Left ventricle myocardium inferior (tissue), 1 donor: Measurements from ENCODE around the gene PTGS1. TPM values are rescaled to one million over a fixed set of nuclear protein-coding genes. Genes with fewer than 3 reads are reported as not detected.
A peak's percentile ranks its signal among the peaks of the same experiment; 100 is the strongest.

ENCODE experiments used
- DNase-seq: peaks from one replicate; pipeline ENCODE4 v3.0.0-alpha.2; 2020
- H3K27ac ChIP-seq: fragments of 200-600 bp; replicated peaks from 2 replicates; pipeline ENCODE4 v1.8.0; 2021
- H3K27me3 ChIP-seq: fragments of 200-600 bp; 2 replicates; pipeline ENCODE4 v1.8.0; 2021; ENCODE audit warnings: low read depth
- H3K36me3 ChIP-seq: fragments of 200-600 bp; 2 replicates; pipeline ENCODE4 v1.8.0; 2021
- H3K4me1 ChIP-seq: fragments of 200-600 bp; 2 replicates; pipeline ENCODE4 v1.8.0; 2021
- H3K4me3 ChIP-seq: fragments of 200-600 bp; 2 replicates; pipeline ENCODE4 v1.8.0; 2021; ENCODE audit warnings: mild to moderate bottlenecking, moderate library complexity
- H3K9me3 ChIP-seq: fragments of 200-600 bp; replicated peaks from 2 replicates; pipeline ENCODE4 v1.8.0; 2021
- intact Hi-C: fragments of 100-400 bp; cut with micrococcal nuclease; formaldehyde crosslinking; loops from one replicate; pipeline ENCODE4 v1.11.0; 2022
- total RNA-seq: library from RNA; stranded (reverse); fragmentation: NEBNext Ultra II Directional; extraction: Animal tissue kit (Norgen Biotek cat#: 25700); gene quantifications from one replicate; pipeline ENCODE4 v1.2.1, GENCODE V29; 2021
- TF ChIP-seq, protein P1 (sequence below): fragments of 200-600 bp; IDR thresholded peaks from 2 replicates; pipeline ENCODE4 v1.8.0; 2021; ENCODE audit warnings: antibody characterized with exemption, mild to moderate bottlenecking, borderline replicate concordance
- donor health status: DM: no; HTN: yes; CAD: no; lungs with severe emphysema.

Gene PTGS1
- total RNA-seq, 1 donor from 2014 or later = 6.7 TPM

- H3K27me3 ChIP-seq = no peaks in the 10 kb centered on the region
- TF ChIP-seq, protein P1, sequence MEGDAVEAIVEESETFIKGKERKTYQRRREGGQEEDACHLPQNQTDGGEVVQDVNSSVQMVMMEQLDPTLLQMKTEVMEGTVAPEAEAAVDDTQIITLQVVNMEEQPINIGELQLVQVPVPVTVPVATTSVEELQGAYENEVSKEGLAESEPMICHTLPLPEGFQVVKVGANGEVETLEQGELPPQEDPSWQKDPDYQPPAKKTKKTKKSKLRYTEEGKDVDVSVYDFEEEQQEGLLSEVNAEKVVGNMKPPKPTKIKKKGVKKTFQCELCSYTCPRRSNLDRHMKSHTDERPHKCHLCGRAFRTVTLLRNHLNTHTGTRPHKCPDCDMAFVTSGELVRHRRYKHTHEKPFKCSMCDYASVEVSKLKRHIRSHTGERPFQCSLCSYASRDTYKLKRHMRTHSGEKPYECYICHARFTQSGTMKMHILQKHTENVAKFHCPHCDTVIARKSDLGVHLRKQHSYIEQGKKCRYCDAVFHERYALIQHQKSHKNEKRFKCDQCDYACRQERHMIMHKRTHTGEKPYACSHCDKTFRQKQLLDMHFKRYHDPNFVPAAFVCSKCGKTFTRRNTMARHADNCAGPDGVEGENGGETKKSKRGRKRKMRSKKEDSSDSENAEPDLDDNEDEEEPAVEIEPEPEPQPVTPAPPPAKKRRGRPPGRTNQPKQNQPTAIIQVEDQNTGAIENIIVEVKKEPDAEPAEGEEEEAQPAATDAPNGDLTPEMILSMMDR = no peak
- peak overlapping the region; percentile 67 for H3K4me3 ChIP-seq
- H3K36me3 ChIP-seq = no peaks in the 10 kb centered on the region
- peaks cover 27% of the 10 kb centered on the region for H3K4me1 ChIP-seq
- peak overlapping the region; percentile 83 for H3K27ac ChIP-seq
- DNase-seq = no peak
- H3K9me3 ChIP-seq = no peaks in the 10 kb centered on the region
- intact Hi-C loops = loop anchor here (10.0 kb wide), 1 partner anchor 93 kb away; no protein-coding TSS in a partner anchor
Observed at GRCh38 chr9:122347348-122348287, 23.2 kb upstream of the PTGS1 start.

DNA sequence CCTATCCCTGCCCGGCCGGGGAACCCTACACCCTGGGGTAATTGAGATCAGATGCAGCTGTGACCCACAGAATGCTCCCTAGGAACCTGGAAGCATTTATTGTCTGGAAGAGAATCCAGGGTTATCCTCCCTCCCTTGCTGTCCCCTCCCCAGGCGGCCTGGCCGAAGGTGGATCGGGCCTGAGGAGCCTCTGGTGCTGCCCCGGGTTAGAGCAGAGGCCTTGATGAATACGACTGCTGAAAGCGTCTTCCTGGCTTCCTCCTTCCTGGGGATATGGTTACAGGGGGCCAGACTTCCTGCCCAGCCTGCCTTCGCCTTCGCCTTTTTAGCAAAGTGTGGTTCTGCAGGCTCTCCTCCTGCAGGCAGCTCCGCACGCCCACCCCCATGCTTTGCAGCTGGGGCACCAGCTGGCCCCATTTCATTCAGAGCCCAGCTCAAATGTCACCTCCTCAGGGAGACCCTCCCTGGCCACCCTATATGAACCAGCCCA, 22.5 kb upstream of the PTGS1 start:
- TF ChIP-seq, protein P1 = no peak
- DNase-seq = no peak
- Histone ChIP-seq H3K4me3 (no peak overlapping the region), H3K9me3 (no peaks in the 10 kb centered on the region), H3K4me1 (peaks cover 27% of the 10 kb centered on the region), H3K36me3 (no peaks in the 10 kb centered on the region), H3K27ac (peak overlapping the region; percentile 83), H3K27me3 (no peaks in the 10 kb centered on the region)
- intact Hi-C loops = loop anchor here (10.0 kb wide), 1 partner anchor 94 kb away; no protein-coding TSS in a partner anchor

GRCh38 chr9:122348791-122349190, 22.0 kb upstream of the PTGS1 start:
- TF ChIP-seq, protein P1 = no peak
- Histone ChIP-seq H3K27me3 (no peaks in the 10 kb centered on the region), H3K36me3 (no peaks in the 10 kb centered on the region), H3K9me3 (no peaks in the 10 kb centered on the region), H3K4me3 (no peak overlapping the region), H3K4me1 (peaks cover 27% of the 10 kb centered on the region), H3K27ac (peak overlapping the region; percentile 83)
- intact Hi-C loops = loop anchor here (10.0 kb wide), 1 partner anchor 94 kb away; no protein-coding TSS in a partner anchor
- no peak for DNase-seq

- intact Hi-C loops = loop anchor here (10.0 kb wide), 1 partner anchor 94 kb away; no protein-coding TSS in a partner anchor
- H3K9me3 ChIP-seq = no peaks in the 10 kb centered on the region
- H3K4me1 ChIP-seq = peaks cover 27% of the 10 kb centered on the region
- H3K27me3 ChIP-seq = no peaks in the 10 kb centered on the region
- no peak overlapping the region for H3K4me3 ChIP-seq
- H3K36me3 ChIP-seq = no peaks in the 10 kb centered on the region
- DNase-seq = no peak
- peak overlapping the region; percentile 83 for H3K27ac ChIP-seq
- TF ChIP-seq, protein P1 = no peak
Observed at GRCh38 chr9:122349201-122349600, 21.6 kb upstream of the PTGS1 start.

DNA sequence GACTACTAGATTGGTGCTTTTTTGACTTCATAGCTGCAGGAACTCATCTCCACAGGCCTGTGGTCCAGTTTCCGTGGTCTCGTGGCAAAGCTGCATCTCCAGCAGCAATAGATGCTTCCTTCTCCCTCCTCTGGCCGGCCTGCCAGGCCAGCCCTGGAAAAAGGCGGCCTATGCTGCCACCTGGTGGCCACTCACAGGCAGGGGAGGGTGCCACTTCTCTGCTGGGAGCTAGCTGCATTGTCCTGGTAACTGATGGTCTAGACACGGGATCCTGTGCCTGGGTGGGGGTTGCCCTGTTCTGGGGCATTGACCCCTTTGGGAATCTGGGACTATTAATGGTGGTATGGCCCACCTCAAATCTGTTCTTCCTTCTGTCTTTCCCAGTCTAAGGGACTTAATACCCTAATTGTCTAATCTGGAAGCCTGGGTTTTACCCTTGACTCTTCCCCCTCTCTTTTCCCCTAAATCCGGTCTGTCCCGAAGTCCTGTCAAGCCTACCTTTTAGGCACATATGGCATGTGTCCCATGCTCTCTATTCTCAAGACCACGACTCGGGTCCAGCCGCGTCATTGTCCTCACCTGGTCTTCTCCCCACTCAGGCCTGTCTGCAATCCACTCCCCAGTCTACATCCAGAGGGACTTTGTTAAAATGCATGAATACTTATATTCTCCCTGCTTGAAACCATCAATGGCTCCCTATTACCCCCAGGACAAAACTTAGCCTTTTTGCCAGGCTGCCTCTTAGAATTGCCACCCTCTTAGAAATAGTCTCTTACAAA, 20.1 kb upstream of the PTGS1 start:
- no peaks in the 10 kb centered on the region for H3K9me3 ChIP-seq
- no peak overlapping the region for H3K27ac ChIP-seq
- peaks cover 27% of the 10 kb centered on the region for H3K4me1 ChIP-seq
- no peak overlapping the region for H3K4me3 ChIP-seq
- no peaks in the 10 kb centered on the region for H3K27me3 ChIP-seq
- TF ChIP-seq, protein P1 = peak; percentile 95
- intact Hi-C loops = loop anchor here (1.0 to 10.0 kb wide), 3 partner anchors 104 to 256 kb away; partner anchors contain the start of gene TTLL11
- no peaks in the 10 kb centered on the region for H3K36me3 ChIP-seq
- DNase-seq = peak; percentile 77
